Osteoblast (primary cell): ENCODE data around the gene ACAA2. TPM values are rescaled to one million over a fixed set of nuclear protein-coding genes. Genes with fewer than 3 reads are reported as not detected.

Experiments
- DNase-seq: peaks from one replicate; pipeline ENCODE4 v3.0.0; 2011; ENCODE audit warnings: low spot score, mixed read lengths; ENCODE audit not compliant: insufficient read length; ENCODE audit errors: missing footprints
- H2AFZ ChIP-seq: 2 replicates; pipeline ENCODE4 v1.6.0; 2011; ENCODE audit warnings: mild to moderate bottlenecking, low read length
- H3K27ac ChIP-seq: 2 replicates; pipeline ENCODE4 v1.5.1; 2011; ENCODE audit warnings: mild to moderate bottlenecking, low read depth, low read length, moderate library complexity
- H3K27me3 ChIP-seq: 2 replicates; pipeline ENCODE4 v1.6.0; 2012; ENCODE audit warnings: mild to moderate bottlenecking, control low read depth, inconsistent platforms, low read length, moderate library complexity; ENCODE audit not compliant: insufficient read depth
- H3K36me3 ChIP-seq: 2 replicates; pipeline ENCODE4 v1.5.1; 2011; ENCODE audit warnings: mild to moderate bottlenecking, low read length, control low read depth, moderate library complexity; ENCODE audit not compliant: insufficient read depth
- H3K4me1 ChIP-seq: 2 replicates; pipeline ENCODE4 v1.5.1; 2011; ENCODE audit warnings: mild to moderate bottlenecking, low read length, control low read depth, moderate library complexity; ENCODE audit not compliant: insufficient read depth
- H3K4me2 ChIP-seq: 2 replicates; pipeline ENCODE4 v1.6.0; 2011; ENCODE audit warnings: mild to moderate bottlenecking, low read length; ENCODE audit not compliant: insufficient read depth
- H3K4me3 ChIP-seq: fragments of 200-600 bp; sonication (generic); 3 replicates; pipeline ENCODE4 v1.5.1; 2012; ENCODE audit warnings: mild to moderate bottlenecking, low read length, inconsistent platforms; ENCODE audit not compliant: insufficient read depth
- H3K79me2 ChIP-seq: 2 replicates; pipeline ENCODE4 v1.6.0; 2012; ENCODE audit warnings: mild to moderate bottlenecking, low read length, control low read depth, inconsistent platforms; ENCODE audit not compliant: insufficient read depth
- H3K9me3 ChIP-seq: 2 replicates; pipeline ENCODE4 v1.5.1; 2011; ENCODE audit warnings: low read depth, low read length, control low read depth
- H4K20me1 ChIP-seq: 2 replicates; pipeline ENCODE4 v1.6.0; 2012; ENCODE audit warnings: mild to moderate bottlenecking, low read length, control low read depth; ENCODE audit not compliant: insufficient read depth
- CTCF ChIP-seq: IDR thresholded peaks from 2 replicates; pipeline ENCODE4 v1.5.1; 2011; ENCODE audit warnings: mild to moderate bottlenecking, low read depth, low read length, moderate library complexity; ENCODE audit errors: extremely low read depth
- total RNA-seq: library from RNA; depleted of rRNA; stranded (reverse); fragments of >200 nt; gene quantifications from 2 replicates; pipeline ENCODE4 v1.2.3, GENCODE V29; 2012

The ACAA2 gene
- total RNA-seq, 1 donor, result 52.8 TPM

DNA sequence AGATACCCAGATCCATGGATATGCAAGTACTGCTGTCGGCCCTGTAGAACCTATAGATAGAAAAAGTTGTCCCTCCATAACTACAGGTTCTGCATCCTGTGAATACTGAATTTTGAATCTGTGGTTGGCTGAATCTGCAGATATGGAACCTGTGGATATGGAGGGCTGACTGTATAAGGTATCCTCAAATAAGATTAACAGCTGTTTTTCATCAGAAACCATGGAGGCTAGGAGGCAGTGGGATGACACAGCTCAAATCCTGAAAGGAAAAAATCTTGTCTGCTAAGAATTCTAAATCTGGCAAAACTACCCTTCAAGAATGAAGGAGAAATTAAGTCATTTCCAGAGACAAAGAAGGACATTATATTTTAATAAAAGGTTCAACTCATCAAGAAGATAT lies 14.7 kb upstream of the ACAA2 start:
- no peak overlapping the region for H3K4me3 ChIP-seq
- DNase-seq, result no peak
- no peaks in the 10 kb centered on the region for H3K27me3 ChIP-seq
- H4K20me1 ChIP-seq, result peaks cover 5% of the 10 kb centered on the region
- TF ChIP-seq CTCF, result no peak
- no peaks in the 10 kb centered on the region for H3K4me1 ChIP-seq
- H3K79me2 ChIP-seq, result peaks cover 3% of the 10 kb centered on the region
- no peak overlapping the region for H3K27ac ChIP-seq
- H3K36me3 ChIP-seq, result no peaks in the 10 kb centered on the region
- H2AFZ ChIP-seq, result no peak overlapping the region
- H3K4me2 ChIP-seq, result no peak overlapping the region
- no peaks in the 10 kb centered on the region for H3K9me3 ChIP-seq

- Histone ChIP-seq H3K9me3 (no peaks in the 10 kb centered on the region), H3K27ac (no peak overlapping the region), H3K36me3 (peaks cover 3% of the 10 kb centered on the region), H4K20me1 (peaks cover 14% of the 10 kb centered on the region), H3K79me2 (peaks cover 17% of the 10 kb centered on the region), H3K4me2 (no peak overlapping the region), H2AFZ (no peak overlapping the region), H3K4me3 (no peak overlapping the region), H3K4me1 (no peaks in the 10 kb centered on the region), H3K27me3 (no peaks in the 10 kb centered on the region)
- DNase-seq, result no peak
- no peak for TF ChIP-seq CTCF
These were observed 6.7 kb upstream of the ACAA2 start for GRCh38 chr18:49819823-49820671.

DNA sequence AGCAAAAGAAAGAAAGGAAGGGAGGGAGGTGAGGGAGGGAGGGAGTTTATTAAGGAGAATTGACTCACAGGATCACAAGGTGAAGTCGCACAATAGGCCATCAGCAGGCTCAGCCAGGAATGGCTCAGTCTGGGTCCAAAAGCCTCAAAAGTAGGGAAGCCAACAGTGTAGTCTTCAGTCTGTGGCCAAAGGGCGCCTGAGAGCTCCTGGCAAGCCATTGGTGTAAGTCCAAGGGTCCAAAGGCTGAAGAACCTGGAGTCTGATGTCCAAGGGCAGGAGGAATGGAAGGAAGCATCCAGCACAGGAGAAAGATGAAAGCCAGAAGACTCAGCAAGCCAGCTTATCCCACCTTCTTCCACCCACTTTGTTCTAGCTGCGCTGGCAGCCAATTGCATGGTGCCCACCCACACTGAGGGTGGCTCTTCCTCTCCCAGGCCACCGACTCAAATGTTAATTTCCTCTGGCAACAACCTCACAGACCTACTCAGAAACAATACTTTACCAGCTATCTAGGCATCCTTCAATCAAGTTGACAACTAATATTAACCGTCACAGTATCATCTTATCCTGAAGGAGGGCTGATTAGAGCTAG lies 5.8 kb upstream of the ACAA2 start:
- Histone ChIP-seq H3K4me2 (no peak overlapping the region), H3K4me1 (peaks cover 3% of the 10 kb centered on the region), H3K79me2 (peaks cover 20% of the 10 kb centered on the region), H3K27me3 (no peaks in the 10 kb centered on the region), H3K4me3 (no peak overlapping the region), H3K27ac (no peak overlapping the region), H2AFZ (no peak overlapping the region), H3K36me3 (peaks cover 3% of the 10 kb centered on the region), H4K20me1 (peaks cover 9% of the 10 kb centered on the region), H3K9me3 (no peaks in the 10 kb centered on the region)
- DNase-seq, result no peak
- TF ChIP-seq CTCF, result no peak

GRCh38 chr18:49817947-49818346 lies 4.6 kb upstream of the ACAA2 start:
- no peak for DNase-seq
- peaks cover 3% of the 10 kb centered on the region for H3K36me3 ChIP-seq
- no peaks in the 10 kb centered on the region for H3K9me3 ChIP-seq
- no peak overlapping the region for H3K27ac ChIP-seq
- no peak for TF ChIP-seq CTCF
- no peak overlapping the region for H3K4me3 ChIP-seq
- peaks cover 26% of the 10 kb centered on the region for H3K79me2 ChIP-seq
- H2AFZ ChIP-seq, result no peak overlapping the region
- H3K27me3 ChIP-seq, result no peaks in the 10 kb centered on the region
- no peak overlapping the region for H3K4me2 ChIP-seq
- peaks cover 9% of the 10 kb centered on the region for H4K20me1 ChIP-seq
- peaks cover 3% of the 10 kb centered on the region for H3K4me1 ChIP-seq
